H1 (cell line): ENCODE measurements around the gene IL5. TPM values are rescaled to one million over a fixed set of nuclear protein-coding genes. Genes with fewer than 3 reads are reported as not detected.

Experiments used
- CHD7 ChIP-seq: fragments of 300-600 bp; sonication (generic); IDR thresholded peaks from 2 replicates; pipeline ENCODE4 v1.7.1; 2012; ENCODE audit warnings: low read length, moderate library complexity, mild to moderate bottlenecking, inconsistent platforms; ENCODE audit not compliant: insufficient replicate concordance
- polyA plus RNA-seq, 7 experiments: library from polyadenylated mRNA; depleted of rRNA in 3 of 7; stranded (reverse) in 5 of 7; unstranded in 2 of 7; fragments of >200 nt in 5 of 7; fragments of 200-250 nt in 2 of 7; gene quantifications; 1 replicate in 5 of 7; 2 replicates in 1 of 7; 4 replicates in 1 of 7; pipeline versions ENCODE4 v1.2.1 to v1.2.3, GENCODE V29; 2011 to 2013; ENCODE audit warnings: missing spikeins in 2 of 7, mixed read lengths in 2 of 7
- total RNA-seq: library from RNA; stranded (reverse); fragmentation: NEBNext Ultra II Directional; extraction: Animal tissue kit (Norgen Biotek cat#: 25700); gene quantifications from 2 replicates; pipeline ENCODE4 v1.2.1, GENCODE V29; 2021

IL5 gene
- total and polyA plus RNA-seq, 2 of the 8 experiments (the other 6 are each of a cell fraction or from before 2014, with no cell fraction given): not detected

DNA sequence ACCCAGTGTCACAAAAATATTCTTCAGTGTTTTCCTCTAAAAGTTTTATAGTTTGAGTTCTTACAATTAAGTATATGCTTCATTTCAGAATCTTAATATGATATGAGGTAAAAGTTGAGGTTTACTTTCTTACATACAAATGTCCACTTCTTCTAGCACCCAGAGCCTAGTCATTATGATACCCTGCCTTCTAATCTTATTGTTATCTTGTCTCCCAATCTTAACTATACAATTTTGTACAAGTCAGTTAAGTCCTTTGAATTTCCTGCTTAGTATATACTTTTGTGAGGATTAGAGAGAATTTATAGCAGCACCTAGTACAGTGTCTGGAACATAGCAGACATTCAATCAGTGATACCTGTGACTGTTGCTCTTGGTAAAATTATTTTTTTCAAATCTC is 42.7 kb upstream of the IL5 start (continued):
- TF ChIP-seq CHD7: no peak
